Suppressor macrophage treated with lipopolysaccharide for 4 hours (primary cell): Measurements from ENCODE around the gene PPP1R37.

ENCODE experiments used
- DNase-seq: peaks from one replicate; pipeline ENCODE4 v3.0.0-alpha.2; 2020

PPP1R37 gene

GRCh38 chr19:45092747-45093678, at the start of gene PPP1R37:
PPP1R37 (plus strand) TSS chr19:45093179; CDS start chr19:45093326, 147 bp downstream.
- peak; percentile 98 for DNase-seq

GRCh38 chr19:45045671-45046353, 47.2 kb upstream of the PPP1R37 start:
- no peak for DNase-seq

- no peak for DNase-seq
Measured at GRCh38 chr19:45046355-45046754, 46.6 kb upstream of the PPP1R37 start.

- peak; percentile 68 for DNase-seq
Measured at GRCh38 chr19:45047188-45047797, 45.7 kb upstream of the PPP1R37 start.

GRCh38 chr19:45049073-45049736, 43.8 kb upstream of the PPP1R37 start:
- no peak for DNase-seq

GRCh38 chr19:45050036-45050435, 42.9 kb upstream of the PPP1R37 start:
- DNase-seq, result no peak

DNA sequence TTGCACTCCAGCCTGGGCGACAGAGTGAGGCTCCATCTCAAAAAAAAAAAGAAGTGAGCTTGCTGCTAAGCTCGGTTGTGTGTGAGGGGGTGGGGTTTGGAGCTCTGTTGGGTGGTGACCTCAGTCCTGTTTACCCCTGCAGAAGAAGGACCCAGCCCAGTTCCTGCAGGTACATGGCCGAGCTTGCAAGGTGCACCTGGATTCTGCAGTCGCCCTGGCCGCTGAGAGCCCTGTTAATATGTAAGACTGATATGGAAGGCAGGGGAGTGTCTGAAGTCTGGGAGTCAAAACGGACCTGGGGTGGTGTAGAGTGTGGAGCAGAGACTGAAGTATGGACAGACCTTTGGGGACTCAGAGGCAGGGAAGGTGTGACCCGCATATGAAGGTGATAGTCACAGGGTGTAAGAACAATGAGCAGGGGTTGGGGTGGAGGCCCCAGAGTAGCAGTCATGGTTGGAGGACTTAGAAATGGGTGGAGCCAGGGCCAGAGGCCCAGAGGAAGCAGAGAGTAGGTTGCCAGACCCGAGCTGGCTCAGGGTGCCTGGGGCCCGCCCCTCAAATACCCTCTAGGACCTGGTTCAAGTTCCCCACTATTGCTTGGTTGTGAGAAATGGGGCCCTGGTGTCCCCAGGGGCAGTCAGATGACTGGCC, 40.9 kb upstream of the PPP1R37 start:
- DNase-seq, result no peak

DNA sequence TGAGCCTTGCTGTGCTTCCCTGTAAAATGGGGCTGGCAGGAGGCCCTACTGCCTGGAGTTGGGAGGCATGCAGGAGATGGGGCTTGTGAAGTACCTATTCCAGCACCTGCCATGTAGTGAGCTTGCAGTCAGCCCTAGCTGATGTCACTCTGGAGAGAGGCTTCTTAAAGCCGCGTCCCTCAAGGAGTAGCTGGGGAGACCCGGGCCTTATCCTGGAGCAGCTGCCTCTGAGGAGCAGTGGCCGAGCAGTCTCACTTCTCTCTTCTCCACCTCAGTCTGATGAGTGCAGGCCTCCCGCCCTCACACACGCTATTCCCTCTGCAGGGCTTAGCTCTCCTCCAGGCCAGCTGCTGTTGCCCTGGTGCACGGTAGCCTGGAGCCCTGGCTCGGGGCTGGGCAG, 36.1 kb upstream of the PPP1R37 start:
- no peak for DNase-seq

- DNase-seq, result no peak
Measured at GRCh38 chr19:45057444-45057843, 35.5 kb upstream of the PPP1R37 start.

GRCh38 chr19:45058622-45059159, 34.3 kb upstream of the PPP1R37 start:
- no peak for DNase-seq

- DNase-seq, result peak; percentile 88
Measured at GRCh38 chr19:45059258-45059965, 33.6 kb upstream of the PPP1R37 start.

GRCh38 chr19:45061965-45062364, 31.0 kb upstream of the PPP1R37 start:
- no peak for DNase-seq

- DNase-seq, result no peak
Measured at GRCh38 chr19:45063851-45064801, 28.9 kb upstream of the PPP1R37 start.

DNA sequence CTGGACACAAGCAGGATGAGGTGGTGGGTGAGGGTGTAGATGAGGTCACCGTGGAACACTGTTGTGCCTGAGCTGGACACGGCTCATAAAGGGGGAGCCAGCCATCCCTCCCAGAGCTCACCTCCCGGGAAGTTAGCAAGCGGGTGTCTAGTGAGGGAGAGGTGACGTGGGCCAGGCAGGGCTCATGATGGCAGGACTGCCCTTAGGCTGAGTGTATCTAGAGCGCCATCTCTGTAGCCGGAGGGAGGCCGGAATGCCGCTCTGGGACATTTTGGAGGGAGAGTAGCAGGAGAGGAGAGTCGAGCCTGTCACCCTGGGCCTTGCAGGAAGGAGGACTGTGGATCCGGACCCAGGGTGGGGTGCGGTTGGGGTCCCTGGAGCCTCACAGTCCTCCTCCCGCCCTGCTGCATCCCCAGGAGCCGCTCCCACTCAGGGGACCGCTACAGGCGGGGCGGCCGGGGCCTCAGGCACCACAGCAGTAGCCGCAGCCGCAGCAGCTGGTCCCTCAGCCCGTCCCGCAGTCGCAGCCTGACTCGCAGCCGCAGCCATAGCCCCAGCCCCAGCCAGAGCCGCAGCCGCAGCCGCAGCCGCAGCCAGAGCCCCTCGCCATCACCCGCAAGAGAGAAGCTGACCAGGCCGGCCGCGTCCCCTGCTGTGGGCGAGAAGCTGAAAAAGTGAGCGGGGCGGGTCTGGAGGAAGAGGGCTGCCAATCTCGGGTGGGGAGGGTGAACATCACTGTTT, 25.9 kb upstream of the PPP1R37 start:
- no peak for DNase-seq

- DNase-seq, result no peak
Measured at GRCh38 chr19:45068041-45068440, 24.9 kb upstream of the PPP1R37 start.

- DNase-seq, result peak; percentile 33
Measured at GRCh38 chr19:45069056-45069455, 23.9 kb upstream of the PPP1R37 start.

DNA sequence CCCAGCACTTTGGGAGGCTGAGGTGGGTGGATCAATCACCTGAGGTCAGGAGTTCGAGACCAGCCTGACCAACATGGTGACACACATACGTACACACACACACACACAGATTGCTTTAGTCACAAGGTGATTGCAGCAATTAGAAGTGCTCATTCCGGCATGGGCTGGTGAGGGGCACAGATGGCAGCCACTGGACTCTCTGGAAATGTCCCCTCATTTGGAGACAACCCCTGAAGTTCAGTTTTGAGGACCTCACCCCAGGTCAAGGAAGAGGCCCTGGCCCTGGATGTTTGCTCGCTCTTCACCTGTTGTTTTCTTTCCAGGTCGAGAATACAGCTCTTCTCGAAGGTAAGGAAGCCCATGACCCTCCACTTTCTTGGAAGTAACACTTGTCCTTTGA, 22.8 kb upstream of the PPP1R37 start:
- no peak for DNase-seq

DNA sequence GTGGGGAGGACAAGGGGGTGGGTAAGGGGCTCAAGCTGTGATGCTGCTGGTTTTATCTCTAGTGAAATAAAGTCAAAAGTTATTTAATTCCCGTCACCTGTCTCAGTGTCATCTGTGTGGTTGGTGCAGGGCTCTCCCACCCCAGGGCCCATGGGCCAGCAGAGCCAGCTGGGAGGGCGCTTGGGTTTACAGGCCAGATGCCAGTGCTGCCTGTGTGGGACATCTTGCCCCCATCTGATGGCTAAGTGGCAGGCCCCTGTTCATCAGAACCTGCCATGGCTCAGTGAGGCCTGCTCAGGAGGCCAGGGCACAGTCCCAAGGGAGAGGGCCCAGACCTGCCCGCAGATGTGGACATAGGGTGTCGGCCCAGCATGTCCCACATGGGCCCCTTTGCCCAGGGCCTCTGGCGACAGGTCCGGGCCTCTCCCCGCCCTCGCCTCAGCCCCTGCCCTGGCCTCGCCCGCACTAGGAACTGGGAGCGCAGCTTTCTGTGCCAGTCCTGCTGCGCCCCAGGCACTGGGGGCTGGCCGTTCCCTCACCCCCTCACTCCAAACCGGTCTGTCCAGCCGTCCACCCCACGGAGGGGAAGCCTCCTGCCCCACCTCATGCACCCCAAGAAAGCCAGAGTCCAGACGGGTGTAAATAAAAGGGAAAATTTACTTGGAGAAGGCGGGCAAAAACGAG, 22.0 kb upstream of the PPP1R37 start:
- no peak for DNase-seq

DNA sequence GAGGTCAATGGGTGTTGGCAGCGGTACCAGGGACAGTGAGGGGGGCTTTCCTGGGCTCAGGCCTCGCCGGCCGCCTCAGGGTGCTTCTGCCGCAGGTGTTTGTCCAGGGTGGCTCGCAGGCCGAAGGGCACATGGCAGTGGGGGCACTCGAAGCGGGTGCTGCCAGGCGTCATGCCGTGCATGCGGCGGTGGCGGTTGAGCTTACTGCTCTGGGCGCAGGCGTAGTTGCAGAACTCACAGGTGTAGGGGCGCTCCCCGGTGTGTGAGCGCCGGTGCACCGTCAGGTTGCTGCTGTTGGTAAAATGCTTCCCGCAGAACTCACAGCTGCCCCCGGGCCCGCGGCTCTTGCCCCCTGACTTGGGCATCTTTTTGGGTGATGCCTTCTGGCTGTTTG, 21.4 kb upstream of the PPP1R37 start:
- DNase-seq, result no peak
